ENCODE measurements around the gene SCRN2.
A peak's percentile ranks its signal among the peaks of the same experiment; 100 is the strongest.

Gene SCRN2

DNA sequence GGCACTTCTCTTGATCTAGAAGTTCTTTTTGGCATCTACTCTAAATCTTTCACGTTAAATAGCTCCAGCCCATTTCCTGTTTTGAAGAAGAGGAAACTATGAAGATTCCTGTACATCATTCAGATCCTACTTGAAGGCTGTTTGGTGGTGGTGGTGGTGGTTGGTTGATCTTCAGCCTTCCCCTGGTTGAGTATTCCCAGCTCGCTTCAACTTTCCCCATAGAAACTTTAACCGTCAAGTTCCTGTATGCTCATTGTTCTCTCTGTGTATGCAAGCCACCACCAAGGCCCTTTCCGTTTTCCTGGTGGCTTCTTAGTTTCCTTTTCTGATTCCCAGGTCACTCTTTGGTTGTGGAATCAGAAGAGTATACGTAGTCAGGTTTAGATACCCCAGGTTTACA lies 6.3 kb downstream of the SCRN2 start:
- no peaks in the 10 kb centered on the region for H3K27me3 Mint-ChIP-seq (ENCODE audit: low read depth)
- peak overlapping the region in 1 of 3 experiments; percentile 31 for H3K4me3 Mint-ChIP-seq
- no peaks in the 10 kb centered on the region for H3K9me3 Mint-ChIP-seq
- peaks cover 6% of the 10 kb centered on the region for H3K36me3 Mint-ChIP-seq (ENCODE audit: low read depth)
- no peak overlapping the region for H3K27ac Mint-ChIP-seq
- peaks cover 19% of the 10 kb centered on the region for H3K4me1 Mint-ChIP-seq
- no peak for TF ChIP-seq CTCF (IDR thresholded peaks at IDR 0.05; ENCODE audit: unreplicated experiment in 3 of 3)

DNA sequence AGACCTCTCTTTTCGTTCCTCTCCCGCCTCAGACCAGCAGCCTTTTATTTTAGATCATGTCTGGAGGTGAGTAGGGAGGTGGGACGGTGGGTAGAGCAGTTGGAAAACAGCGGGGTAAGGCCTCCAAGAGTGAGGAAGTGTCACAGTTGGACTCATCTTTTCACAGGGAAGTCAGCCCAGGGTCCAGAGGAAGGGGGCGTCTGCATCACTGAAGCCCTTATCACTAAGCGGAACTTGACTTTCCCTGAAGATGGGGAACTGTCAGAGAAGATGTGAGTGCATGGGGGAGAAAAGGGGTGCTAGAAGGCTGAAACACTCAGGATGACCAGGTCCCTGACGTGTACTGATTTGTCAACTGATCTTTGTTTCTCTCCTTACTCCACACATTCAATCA lies 9.1 kb downstream of the SCRN2 start:
- Mint-ChIP-seq H3K4me3 (peak overlapping the region; percentile 90 to 93 (median 92)), H3K36me3 (ENCODE audit: low read depth) (peaks cover 16% of the 10 kb centered on the region), H3K27ac (peak overlapping the region; percentile 52 to 92 (median 90)), H3K9me3 (no peaks in the 10 kb centered on the region), H3K27me3 (ENCODE audit: low read depth) (no peaks in the 10 kb centered on the region), H3K4me1 (peaks cover 15% of the 10 kb centered on the region)
- TF ChIP-seq CTCF (IDR thresholded peaks at IDR 0.05; ENCODE audit: unreplicated experiment in 3 of 3), result no peak

- Mint-ChIP-seq H3K9me3 (no peaks in the 10 kb centered on the region), H3K27me3 (ENCODE audit: low read depth) (no peaks in the 10 kb centered on the region), H3K36me3 (ENCODE audit: low read depth) (peaks cover 23% of the 10 kb centered on the region), H3K4me1 (peaks cover 15% of the 10 kb centered on the region), H3K4me3 (peak within 1 kb of the TSS; percentile 90 to 93 (median 92)), H3K27ac (peak within 1 kb of the TSS; percentile 52 to 92 (median 90))
- TF ChIP-seq CTCF (IDR thresholded peaks at IDR 0.05; ENCODE audit: unreplicated experiment in 3 of 3), result peak in 2 of 3 experiments; percentile 43 to 53
These were observed 9.8 kb downstream of the SCRN2 start, which contains the start of the genes LRRC46 and MRPL10 for GRCh38 chr17:47831003-47831933. Gene LRRC46 (plus strand): TSS chr17:47831670. CDS start chr17:47831990, 320 bp downstream. Gene MRPL10 (minus strand): TSS chr17:47831541. CDS start chr17:47831511, 30 bp downstream.

DNA sequence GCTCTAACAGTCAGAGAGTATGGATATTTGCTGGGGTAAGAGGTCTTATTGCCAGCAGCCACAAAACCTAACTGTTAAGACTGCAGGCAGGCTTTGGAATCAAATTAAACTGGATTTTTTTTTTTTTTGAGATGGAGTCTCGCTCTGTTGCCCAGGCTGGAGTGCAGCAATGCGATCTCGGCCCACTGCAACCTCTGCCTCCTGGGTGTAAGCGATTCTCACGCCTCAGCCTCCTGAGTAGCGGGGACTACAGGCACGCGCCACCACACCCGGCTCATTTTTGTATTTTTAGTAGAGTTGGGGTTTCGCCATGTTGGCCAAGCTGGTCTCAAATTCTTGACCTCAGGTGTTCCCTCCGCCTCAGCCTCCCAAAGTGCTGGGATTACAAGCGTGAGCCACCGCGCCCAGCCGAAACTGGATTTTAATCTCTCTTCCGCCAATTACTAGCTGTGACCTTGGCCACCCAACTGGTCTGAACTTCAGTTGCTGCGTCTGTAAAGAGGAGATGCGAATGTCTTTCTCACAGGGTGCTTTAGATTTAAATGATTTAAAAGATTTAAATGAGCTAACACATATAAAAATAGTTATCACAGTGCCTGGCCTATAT lies 10.6 kb downstream of the SCRN2 start:
- Mint-ChIP-seq H3K36me3 (ENCODE audit: low read depth) (peaks cover 23% of the 10 kb centered on the region), H3K4me1 (peaks cover 15% of the 10 kb centered on the region), H3K4me3 (peak overlapping the region; percentile 90 to 93 (median 92)), H3K27me3 (ENCODE audit: low read depth) (no peaks in the 10 kb centered on the region), H3K9me3 (no peaks in the 10 kb centered on the region), H3K27ac (peak overlapping the region; percentile 52 to 92 (median 90))
- no peak for TF ChIP-seq CTCF (IDR thresholded peaks at IDR 0.05; ENCODE audit: unreplicated experiment in 3 of 3)

- H3K4me1 Mint-ChIP-seq, result peaks cover 15% of the 10 kb centered on the region
- peak overlapping the region in 2 of 3 experiments; percentile 39 to 79 for H3K27ac Mint-ChIP-seq
- H3K36me3 Mint-ChIP-seq (ENCODE audit: low read depth), result peaks cover 25% of the 10 kb centered on the region
- peak overlapping the region; percentile 75 to 90 (median 84) for H3K4me3 Mint-ChIP-seq
- no peaks in the 10 kb centered on the region for H3K9me3 Mint-ChIP-seq
- TF ChIP-seq CTCF (IDR thresholded peaks at IDR 0.05; ENCODE audit: unreplicated experiment in 3 of 3), result no peak
- H3K27me3 Mint-ChIP-seq (ENCODE audit: low read depth), result no peaks in the 10 kb centered on the region
These were observed 11.2 kb downstream of the SCRN2 start for GRCh38 chr17:47829870-47830269.

Measured in nephron (organoid).